Activated T-helper 2 cell treated with anti-CD3 and anti-CD28 coated beads, Interferon-gamma antibody, Interleukin-2, Interleukin-4, amounts not matched to agents 10 μg/mL and 5 μg/mL and 100 μg/mL, durations not matched to agents 14 hours and 24 hours and 36 hours (primary cell): ENCODE measurements around the gene TAGLN. TPM values are rescaled to one million over a fixed set of nuclear protein-coding genes. Genes with fewer than 3 reads are reported as not detected.
A peak's percentile ranks its signal among the peaks of the same experiment; 100 is the strongest.

Experiments used
- DNase-seq: peaks from one replicate; pipeline ENCODE4 v3.0.0; 2021; ENCODE audit warnings: low spot score
- H3K27ac Mint-ChIP-seq: one replicate; pipeline ENCODE4 v1.8.0; 2021; ENCODE audit warnings: mixed read lengths
- H3K27me3 Mint-ChIP-seq: one replicate; pipeline ENCODE4 v1.8.0; 2021; ENCODE audit warnings: low read depth, mixed read lengths
- H3K36me3 Mint-ChIP-seq: one replicate; pipeline ENCODE4 v1.8.0; 2021; ENCODE audit warnings: low read depth, mixed read lengths
- H3K4me1 Mint-ChIP-seq: one replicate; pipeline ENCODE4 v1.8.0; 2021; ENCODE audit warnings: low read depth, mixed read lengths
- H3K4me3 Mint-ChIP-seq: one replicate; pipeline ENCODE4 v1.8.0; 2021; ENCODE audit warnings: low read depth, mild to moderate bottlenecking, moderate library complexity, mixed read lengths
- H3K9me3 Mint-ChIP-seq: one replicate; pipeline ENCODE4 v1.8.0; 2021; ENCODE audit warnings: mixed read lengths
- intact Hi-C: fragments of 100-400 bp; cut with micrococcal nuclease; formaldehyde crosslinking; loops from one replicate; pipeline ENCODE4 v1.15.1; 2023
- total RNA-seq: library from RNA; stranded (reverse); gene quantifications from 2 replicates; pipeline ENCODE4 v1.2.3, GENCODE V29; 2022

TAGLN gene
- total RNA-seq, 1 donor from 2014 or later = 3.1 TPM

DNA sequence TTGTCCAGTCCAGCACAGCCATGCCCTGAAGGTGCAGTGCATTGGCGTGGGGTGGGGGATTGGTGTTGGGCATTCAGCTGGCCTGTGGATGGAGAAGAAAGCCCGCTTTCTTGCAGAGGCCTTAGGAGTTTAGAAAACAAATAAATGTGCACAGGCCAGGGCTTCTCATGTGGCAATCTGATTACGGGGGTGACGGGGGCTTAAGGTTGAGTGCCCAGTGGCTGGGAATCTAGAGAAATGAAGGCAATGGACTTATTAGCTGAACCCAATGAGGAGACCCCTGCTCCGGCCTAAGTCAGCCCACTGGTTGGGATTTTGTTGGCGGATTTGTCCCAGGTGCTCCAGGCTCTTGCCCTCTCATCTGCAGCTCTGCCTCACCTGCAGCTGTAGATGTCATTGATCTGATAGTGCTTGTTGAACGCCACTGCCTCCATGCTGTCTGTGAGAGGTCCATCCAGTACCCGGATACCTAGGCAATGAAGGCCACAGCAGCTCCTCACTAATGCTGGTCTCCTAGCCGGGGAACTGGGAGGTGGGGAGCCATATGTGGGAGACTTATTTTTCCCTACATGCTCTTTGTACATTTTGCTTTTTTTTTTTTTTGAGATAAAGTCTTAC is 26.5 kb downstream of the TAGLN start:
- no peak overlapping the region for H3K4me3 Mint-ChIP-seq
- peaks cover 23% of the 10 kb centered on the region for H3K4me1 Mint-ChIP-seq
- no peak overlapping the region for H3K27ac Mint-ChIP-seq
- no peaks in the 10 kb centered on the region for H3K27me3 Mint-ChIP-seq
- intact Hi-C loops = no loop called here
- no peak for DNase-seq
- H3K36me3 Mint-ChIP-seq = peaks cover 87% of the 10 kb centered on the region
- H3K9me3 Mint-ChIP-seq = no peaks in the 10 kb centered on the region

DNA sequence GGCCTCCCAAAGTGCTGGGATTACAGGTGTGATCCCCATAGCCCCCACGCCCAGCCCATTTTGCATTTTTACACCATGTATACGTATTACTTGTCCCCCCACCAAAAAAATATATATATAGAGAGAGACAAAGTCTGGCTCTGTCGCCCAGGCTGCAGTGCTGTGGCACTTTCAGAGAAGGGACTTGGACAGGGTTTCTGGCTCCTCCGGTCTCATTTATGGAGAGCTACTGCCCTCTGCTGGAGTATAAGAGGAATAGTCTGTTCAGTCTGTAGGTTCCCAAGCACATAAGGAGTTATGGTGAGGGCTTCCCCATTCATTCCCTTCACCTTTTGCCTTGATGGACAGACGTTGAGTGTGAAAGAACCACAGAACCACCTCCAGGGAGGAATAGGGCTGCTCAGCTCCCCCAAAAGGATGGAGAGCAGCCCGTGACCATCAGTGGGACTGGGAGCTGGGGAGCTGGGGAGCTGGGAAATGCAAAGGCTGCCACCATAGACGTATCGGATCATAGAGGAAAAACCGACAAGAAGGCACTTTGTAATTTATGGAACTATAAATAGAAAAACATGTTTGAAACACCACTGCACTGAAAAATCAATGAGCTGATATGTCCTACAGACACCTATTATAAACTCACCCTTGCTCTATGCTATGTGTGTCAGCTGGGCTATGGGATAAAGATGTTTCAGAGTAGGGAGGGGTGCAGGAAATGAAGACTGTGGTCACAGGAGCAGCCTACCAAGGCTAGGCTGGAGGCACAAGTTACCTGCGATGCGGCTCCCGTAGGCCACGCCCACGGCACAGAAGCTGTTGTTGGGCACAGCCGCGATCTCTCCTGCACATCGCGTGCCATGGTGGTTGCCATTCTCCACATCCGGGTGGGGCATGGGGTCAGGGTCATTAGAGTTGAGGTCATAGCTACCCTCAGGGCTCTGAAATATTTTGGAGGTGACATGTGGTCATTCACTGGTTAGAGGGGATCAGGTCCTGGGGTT is 27.5 kb downstream of the TAGLN start:
- peaks cover 27% of the 10 kb centered on the region for H3K4me1 Mint-ChIP-seq
- no peaks in the 10 kb centered on the region for H3K27me3 Mint-ChIP-seq
- H3K4me3 Mint-ChIP-seq = no peak overlapping the region
- H3K9me3 Mint-ChIP-seq = no peaks in the 10 kb centered on the region
- H3K27ac Mint-ChIP-seq = no peak overlapping the region
- peaks cover 81% of the 10 kb centered on the region for H3K36me3 Mint-ChIP-seq
- DNase-seq = peak; percentile 21
- intact Hi-C loops = no loop called here

DNA sequence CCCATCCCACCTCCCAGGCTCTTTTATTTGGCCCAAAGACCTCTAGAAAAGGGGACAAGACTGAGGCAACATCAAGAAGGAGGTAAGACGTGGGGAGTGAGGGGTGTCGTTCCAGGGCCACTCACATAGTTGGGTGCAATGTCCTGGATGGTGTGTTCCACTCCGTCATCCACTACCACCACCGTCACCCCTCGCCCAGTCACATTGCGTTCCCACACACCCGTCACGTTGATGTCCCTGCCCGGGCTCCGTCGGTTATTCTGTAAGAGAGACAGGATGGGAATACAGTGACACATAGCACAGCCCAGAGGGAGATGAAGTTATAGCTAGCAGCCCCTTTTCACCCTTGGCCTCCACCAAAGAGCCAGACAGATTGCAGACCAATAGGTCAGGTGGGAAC is 28.9 kb downstream of the TAGLN start:
- Mint-ChIP-seq H3K36me3 (peaks cover 69% of the 10 kb centered on the region), H3K4me1 (peaks cover 27% of the 10 kb centered on the region), H3K9me3 (no peaks in the 10 kb centered on the region), H3K4me3 (peak overlapping the region; percentile 14), H3K27me3 (no peaks in the 10 kb centered on the region), H3K27ac (peak overlapping the region; percentile 36)
- intact Hi-C loops = no loop called here
- no peak for DNase-seq

DNA sequence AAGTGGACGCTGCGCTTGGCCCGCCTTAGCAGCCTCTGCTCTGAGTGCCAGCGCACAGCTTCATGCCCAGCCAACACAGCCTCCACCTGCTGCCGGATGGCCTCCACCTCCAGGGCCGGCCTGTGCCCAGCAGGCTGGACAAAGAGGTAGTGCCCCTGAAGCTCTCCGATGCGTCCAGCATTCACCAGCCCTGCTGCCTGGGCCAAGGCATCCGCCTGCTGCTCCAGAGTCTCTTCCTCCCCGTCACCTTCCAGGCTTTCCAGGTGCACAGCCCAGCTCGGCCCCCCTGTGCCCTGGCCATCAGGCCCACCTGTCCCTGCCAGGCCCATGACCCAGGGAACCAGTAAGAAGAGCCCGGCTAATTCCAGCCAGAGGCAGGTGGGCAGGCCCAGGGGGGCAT is 30.2 kb downstream of the TAGLN start:
- H3K4me3 Mint-ChIP-seq = peak overlapping the region; percentile 95
- H3K9me3 Mint-ChIP-seq = no peaks in the 10 kb centered on the region
- peak overlapping the region; percentile 97 for H3K27ac Mint-ChIP-seq
- H3K4me1 Mint-ChIP-seq = peaks cover 40% of the 10 kb centered on the region
- intact Hi-C loops = no loop called here
- no peak for DNase-seq
- H3K36me3 Mint-ChIP-seq = peaks cover 55% of the 10 kb centered on the region
- no peaks in the 10 kb centered on the region for H3K27me3 Mint-ChIP-seq

DNA sequence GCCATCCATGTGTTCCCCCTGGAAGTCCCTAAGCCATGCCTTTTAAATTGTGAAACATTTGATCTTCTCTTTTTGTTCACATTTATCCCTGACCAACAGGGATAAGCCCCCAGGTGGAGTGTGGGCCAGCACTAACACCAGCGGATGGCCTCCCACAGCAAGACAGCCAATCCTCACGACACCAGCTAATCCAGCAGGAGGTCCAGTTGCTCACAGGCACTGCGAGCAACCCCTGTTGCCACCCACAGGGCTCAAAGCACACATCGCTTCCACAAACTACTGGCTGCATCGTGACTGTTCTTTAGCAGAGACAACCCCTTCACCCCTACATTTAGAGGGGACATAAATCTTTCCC is 30.7 kb downstream of the TAGLN start:
- Mint-ChIP-seq H3K9me3 (no peaks in the 10 kb centered on the region), H3K4me3 (peak overlapping the region; percentile 95), H3K36me3 (peaks cover 50% of the 10 kb centered on the region), H3K27me3 (no peaks in the 10 kb centered on the region), H3K4me1 (peaks cover 40% of the 10 kb centered on the region), H3K27ac (peak overlapping the region; percentile 97)
- DNase-seq = no peak
- intact Hi-C loops = loop anchor here (1.0 to 5.0 kb wide), 5 partner anchors 49 to 587 kb away; partner anchors contain the start of genes CEP164 and ZPR1

DNA sequence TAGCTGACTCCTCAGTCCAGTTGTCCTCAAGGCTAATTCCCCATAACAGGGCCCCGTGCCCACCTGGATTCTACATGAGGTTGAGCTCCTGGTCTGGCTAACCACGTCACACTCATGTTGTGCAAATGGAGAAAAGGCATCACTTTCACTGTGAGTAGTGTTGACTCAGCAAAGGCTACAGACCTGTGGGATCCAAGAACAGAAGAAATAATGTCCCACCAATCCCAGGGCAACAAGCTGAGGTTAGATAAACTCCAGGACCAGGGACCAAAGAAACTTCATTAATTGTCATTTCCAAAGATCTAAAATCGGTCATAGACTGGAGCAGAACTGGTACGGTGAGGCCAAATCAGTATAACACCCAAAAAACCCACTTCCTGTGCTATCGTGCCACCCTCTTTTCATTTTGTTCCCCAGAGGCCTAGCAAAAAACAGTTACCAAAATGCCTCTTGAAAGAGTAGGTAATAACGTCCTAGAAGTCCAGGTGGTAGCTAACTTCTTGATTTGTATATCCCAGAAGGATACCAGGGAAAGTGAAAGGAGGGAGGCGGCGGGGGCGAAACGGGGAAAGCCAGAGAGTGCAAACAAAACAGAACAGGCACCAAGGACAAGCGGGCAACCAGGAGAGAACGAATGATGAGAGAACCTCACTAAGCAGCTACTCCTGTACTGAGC is 31.3 kb downstream of the TAGLN start:
- intact Hi-C loops = loop anchor here (1.0 to 5.0 kb wide), 5 partner anchors 49 to 587 kb away; partner anchors contain the start of genes CEP164 and ZPR1
- Mint-ChIP-seq H3K9me3 (no peaks in the 10 kb centered on the region), H3K4me1 (peaks cover 40% of the 10 kb centered on the region), H3K27ac (peak overlapping the region; percentile 97), H3K36me3 (peaks cover 45% of the 10 kb centered on the region), H3K4me3 (peak overlapping the region; percentile 95), H3K27me3 (no peaks in the 10 kb centered on the region)
- DNase-seq = peak; percentile 48

DNA sequence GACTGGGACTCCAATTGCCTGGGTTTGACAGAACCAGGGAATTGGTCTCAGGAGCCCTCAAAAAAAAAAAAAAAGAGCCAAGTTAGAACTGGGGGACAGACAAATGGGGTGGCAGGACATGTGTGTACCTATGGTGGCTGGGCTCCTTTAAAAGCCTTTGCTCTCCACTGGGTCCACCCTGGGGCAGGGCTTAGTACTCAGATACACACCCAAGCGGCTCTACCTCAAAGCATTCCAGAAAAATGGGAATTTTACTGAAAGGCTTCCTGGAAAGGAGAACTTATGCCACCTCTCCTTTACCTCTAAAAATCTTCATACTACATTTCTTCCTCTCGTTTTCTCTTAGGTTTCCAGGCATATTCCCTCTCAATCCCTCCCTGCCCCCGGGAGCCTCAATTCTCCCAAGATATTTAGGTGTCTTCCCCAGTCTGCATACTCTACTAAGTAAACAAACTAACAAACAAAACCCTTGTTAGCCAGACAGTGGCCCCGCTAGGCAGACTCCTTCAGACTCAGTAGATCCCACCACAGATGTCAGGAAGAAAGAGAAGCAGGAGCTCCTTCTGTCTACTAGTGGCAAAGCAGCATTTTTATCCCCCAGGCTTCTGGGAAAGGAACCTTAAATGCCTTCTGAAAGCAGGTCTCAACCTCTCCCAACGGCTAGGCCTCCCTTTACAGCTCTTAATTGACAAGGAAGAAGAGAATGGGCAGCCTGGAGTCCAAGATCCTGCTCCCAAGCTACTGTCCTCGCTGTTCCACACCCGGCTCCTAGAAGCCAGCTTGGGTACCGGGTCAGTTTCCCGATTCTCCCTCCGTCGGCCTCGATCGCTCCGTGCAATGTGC is 32.0 kb downstream of the TAGLN start:
- Mint-ChIP-seq H3K36me3 (peaks cover 40% of the 10 kb centered on the region), H3K4me1 (peaks cover 40% of the 10 kb centered on the region), H3K4me3 (peak overlapping the region; percentile 95), H3K27ac (peak overlapping the region; percentile 97), H3K9me3 (no peaks in the 10 kb centered on the region), H3K27me3 (no peaks in the 10 kb centered on the region)
- no peak for DNase-seq
- intact Hi-C loops = loop anchor here (1.0 to 5.0 kb wide), 5 partner anchors 50 to 586 kb away; partner anchors contain the start of genes CEP164 and ZPR1

DNA sequence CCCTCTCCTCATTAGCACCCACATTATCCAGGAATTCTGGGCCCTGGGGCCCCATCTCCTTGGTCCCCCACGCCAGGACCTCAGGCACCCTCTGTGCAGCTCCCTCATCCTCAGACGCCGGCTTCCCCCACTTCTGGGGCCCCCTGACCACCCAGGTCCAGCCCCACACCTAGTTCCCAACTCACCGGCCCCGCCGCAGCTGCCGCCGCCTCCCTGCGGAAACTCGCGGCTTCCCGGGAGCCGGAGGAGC is 32.6 kb downstream of the TAGLN start, which contains the start of gene PCSK7:
Gene PCSK7, minus strand, starts transcription at position 232 of the 250 bp plus-strand sequence. CDS start 2,229 bp downstream, outside the sequence.
- H3K27me3 Mint-ChIP-seq = no peaks in the 10 kb centered on the region
- H3K4me3 Mint-ChIP-seq = peak within 1 kb of the TSS; percentile 98
- peaks cover 35% of the 10 kb centered on the region for H3K4me1 Mint-ChIP-seq
- no peaks in the 10 kb centered on the region for H3K9me3 Mint-ChIP-seq
- H3K36me3 Mint-ChIP-seq = peaks cover 39% of the 10 kb centered on the region
- H3K27ac Mint-ChIP-seq = peak within 1 kb of the TSS; percentile 100
- intact Hi-C loops = loop anchor here (2.0 to 5.0 kb wide), 5 partner anchors 95 to 586 kb away; partner anchors contain the start of genes BUD13, CEP164 and ZPR1
- DNase-seq = no peak

DNA sequence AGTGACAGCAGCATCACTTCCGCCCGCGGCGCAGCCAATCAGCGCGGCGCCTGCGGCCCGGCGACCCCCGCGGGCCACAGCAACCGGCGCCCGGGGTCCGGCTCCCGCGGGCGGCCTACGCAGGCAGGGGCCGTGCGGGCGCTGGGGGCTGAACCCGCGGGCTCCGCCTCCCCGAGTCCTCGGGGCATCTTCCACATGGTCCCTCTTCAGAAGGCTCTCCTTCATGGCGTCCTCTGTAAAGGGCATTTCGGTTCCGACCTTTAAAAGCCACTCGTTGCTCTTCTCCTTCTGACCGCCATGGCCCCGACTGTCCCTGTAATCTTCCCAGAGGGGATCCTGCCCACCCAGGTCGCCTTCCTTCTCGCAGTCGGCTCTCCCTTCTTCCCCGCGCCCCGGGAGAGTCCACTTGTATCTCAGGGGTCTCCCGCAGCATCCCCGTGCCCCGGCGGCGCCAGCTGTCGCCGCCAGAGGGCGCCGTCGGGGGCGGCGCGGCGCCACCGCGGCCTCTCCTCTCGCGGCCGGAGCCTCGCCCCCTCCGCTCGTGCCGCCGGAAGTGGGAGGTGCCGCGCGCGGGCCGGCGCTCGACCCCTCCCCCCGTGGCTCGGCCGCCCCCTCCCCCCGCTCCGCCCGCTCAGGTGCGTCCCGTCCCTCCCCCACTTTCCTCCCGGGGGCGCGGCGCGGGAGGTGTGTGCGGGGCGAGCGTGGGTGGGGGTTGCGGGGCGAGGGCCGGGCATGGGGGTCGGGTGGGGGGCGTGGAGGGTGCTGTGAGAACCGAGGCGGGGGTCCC is 33.1 kb downstream of the TAGLN start, which contains the start of gene RNF214:
Gene RNF214, plus strand, starts transcription at position 580 of the 787 bp plus-strand sequence. CDS start 1,602 bp downstream, outside the sequence.
- no peaks in the 10 kb centered on the region for H3K27me3 Mint-ChIP-seq

DNA sequence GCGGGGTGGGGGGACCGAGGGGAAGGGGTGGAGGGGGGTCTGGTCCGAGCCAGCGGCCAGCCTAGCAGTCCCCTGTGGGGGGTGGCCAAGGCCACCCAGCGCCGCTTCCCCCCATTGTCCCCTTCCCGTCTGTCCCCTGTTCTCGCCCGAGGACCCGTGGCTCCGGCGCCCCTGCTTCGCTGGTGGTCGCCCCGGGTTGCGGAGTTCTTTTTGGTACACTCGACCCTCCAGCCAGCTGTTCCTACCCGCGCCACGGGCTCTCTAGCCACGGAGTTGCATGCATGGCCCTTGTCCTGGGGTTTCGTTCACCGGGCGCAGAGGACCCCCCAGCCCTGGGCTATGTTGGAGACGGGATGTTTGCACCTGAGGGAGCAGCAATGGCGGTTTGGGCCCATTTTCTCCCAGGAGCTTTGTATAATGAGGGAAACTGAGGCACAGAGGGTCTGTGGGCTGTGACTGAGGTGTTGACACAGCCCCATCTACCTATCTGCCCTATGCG is 33.8 kb downstream of the TAGLN start:
- peaks cover 31% of the 10 kb centered on the region for H3K4me1 Mint-ChIP-seq
- H3K36me3 Mint-ChIP-seq = peaks cover 30% of the 10 kb centered on the region
- no peaks in the 10 kb centered on the region for H3K27me3 Mint-ChIP-seq
- peak overlapping the region; percentile 85 for H3K4me3 Mint-ChIP-seq
- H3K27ac Mint-ChIP-seq = peak overlapping the region; percentile 76
- no peaks in the 10 kb centered on the region for H3K9me3 Mint-ChIP-seq
- intact Hi-C loops = loop anchor here (2.0 to 5.0 kb wide), 4 partner anchors 381 to 584 kb away; partner anchors contain the start of genes BUD13 and ZPR1
- no peak for DNase-seq

More for the DNA sequence above, 33.1 kb downstream of the TAGLN start, which contains the start of gene RNF214:
- Mint-ChIP-seq H3K9me3 (no peaks in the 10 kb centered on the region), H3K36me3 (peaks cover 35% of the 10 kb centered on the region), H3K27ac (peak within 1 kb of the TSS; percentile 100), H3K4me3 (peak within 1 kb of the TSS; percentile 98), H3K4me1 (peaks cover 31% of the 10 kb centered on the region)
- intact Hi-C loops = loop anchor here (2.0 to 5.0 kb wide), 4 partner anchors 380 to 585 kb away; partner anchors contain the start of genes BUD13 and ZPR1
- DNase-seq = peak; percentile 68

DNA sequence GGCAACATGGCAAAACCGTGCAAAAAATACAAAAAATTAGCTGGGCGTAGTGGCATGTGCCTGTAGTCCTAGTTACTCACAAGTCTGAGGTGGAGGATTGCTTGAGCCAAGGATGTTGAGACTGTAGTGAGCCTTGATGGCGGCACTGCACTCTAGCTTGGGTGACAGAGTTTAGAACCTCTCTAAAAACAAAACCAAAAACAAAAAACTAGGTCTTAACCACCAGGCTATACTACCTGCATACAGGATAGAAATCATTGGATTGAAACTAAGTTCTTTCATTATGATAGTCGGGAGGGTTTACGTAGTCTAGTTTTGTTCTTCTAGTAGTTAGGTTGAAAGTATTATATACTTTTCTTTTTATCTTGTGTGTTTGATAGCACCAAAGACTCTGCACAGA is 39.1 kb downstream of the TAGLN start:
- no peak for DNase-seq
- no peak overlapping the region for H3K27ac Mint-ChIP-seq
- peaks cover 26% of the 10 kb centered on the region for H3K36me3 Mint-ChIP-seq
- H3K9me3 Mint-ChIP-seq = no peaks in the 10 kb centered on the region
- no peak overlapping the region for H3K4me3 Mint-ChIP-seq
- intact Hi-C loops = no loop called here
- no peaks in the 10 kb centered on the region for H3K27me3 Mint-ChIP-seq
- peaks cover 11% of the 10 kb centered on the region for H3K4me1 Mint-ChIP-seq
